OCI-LY3 (cell line): ENCODE measurements around the gene RNF141.

Experiments
- H2AFZ ChIP-seq: fragments of 200-600, 300-600 bp; shearing (Covaris generic); 2 replicates; pipeline ENCODE4 v1.6.0; 2014; ENCODE audit warnings: antibody characterized with exemption, low read depth, low read length
- H3K27ac ChIP-seq: fragments of 200-600, 300-600 bp; sonication (generic); 2 replicates; pipeline ENCODE4 v1.5.1; 2014; ENCODE audit warnings: mild to moderate bottlenecking, low read length, moderate library complexity, mixed read lengths
- H3K27me3 ChIP-seq: fragments of 200-600, 300-600 bp; sonication (generic); 2 replicates; pipeline ENCODE4 v1.6.1; 2014; ENCODE audit warnings: low read depth, low read length, mixed read lengths
- H3K36me3 ChIP-seq: fragments of 200-600, 300-600 bp; sonication (generic); replicated peaks from 2 replicates; pipeline ENCODE3; 2014; ENCODE audit warnings: low read depth, low read length, mixed read lengths
- H3K4me1 ChIP-seq: fragments of 300-600, 200-600 bp; sonication (generic); 2 replicates; pipeline ENCODE4 v1.6.1; 2014; ENCODE audit warnings: low read length, mixed read lengths
- H3K4me2 ChIP-seq: fragments of 200-600, 300-600 bp; sonication (generic); 2 replicates; pipeline ENCODE4 v1.6.1; 2014; ENCODE audit warnings: low read length, mixed read lengths
- H3K4me3 ChIP-seq: fragments of 300-600, 200-600 bp; sonication (generic); 2 replicates; pipeline ENCODE4 v1.5.1; 2014; ENCODE audit warnings: antibody characterized with exemption, mild to moderate bottlenecking, low read length, moderate library complexity
- H3K79me2 ChIP-seq: fragments of 300-600, 200-600 bp; shearing (Covaris generic); 2 replicates; pipeline ENCODE4 v1.6.1; 2014; ENCODE audit warnings: mild to moderate bottlenecking, low read length, mixed read lengths
- H3K9ac ChIP-seq: fragments of 300-600, 200-600 bp; shearing (Covaris generic); 2 replicates; pipeline ENCODE4 v1.6.0; 2014; ENCODE audit warnings: mild to moderate bottlenecking, low read length, moderate library complexity
- H3K9me3 ChIP-seq: fragments of 200-600, 300-600 bp; shearing (Covaris generic); 2 replicates; pipeline ENCODE4 v1.6.1; 2014; ENCODE audit warnings: low read length, mixed read lengths; ENCODE audit not compliant: insufficient read depth
- H4K20me1 ChIP-seq: fragments of 200-600, 300-600 bp; sonication (generic); 2 replicates; pipeline ENCODE4 v1.6.1; 2016; ENCODE audit warnings: low read length, mixed read lengths; ENCODE audit not compliant: insufficient read depth
- EZH2phosphoT487 ChIP-seq: fragments of 200-600 bp; shearing (Covaris generic); IDR thresholded peaks from 2 replicates; pipeline ENCODE4 v1.6.1; 2018; ENCODE audit warnings: antibody characterized with exemption, mixed run types, low read depth
- TF ChIP-seq, protein P1 (sequence below): fragments of 200-600, 300-600 bp; sonication (generic); IDR thresholded peaks from 2 replicates; pipeline ENCODE4 v1.5.1; 2014; ENCODE audit warnings: antibody characterized with exemption, low read length, low read depth

The RNF141 gene

DNA sequence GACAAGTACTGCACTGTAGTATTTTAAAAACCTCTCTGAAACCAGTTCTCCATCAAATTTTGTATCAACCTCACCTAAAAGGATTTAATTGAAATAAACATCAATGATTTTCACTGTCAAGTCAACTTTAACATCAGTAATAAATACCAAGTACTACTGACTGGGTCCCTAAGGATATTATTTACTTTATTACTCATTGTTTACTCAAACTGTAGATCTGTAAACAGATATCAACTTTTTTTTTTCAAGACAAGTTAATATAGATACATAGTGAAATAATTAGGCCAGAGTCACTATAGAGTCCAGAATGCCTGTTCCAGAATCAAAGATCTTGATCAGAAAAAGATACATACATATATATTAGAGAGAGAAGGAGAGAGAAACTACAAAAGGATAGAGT lies 1.6 kb downstream of the RNF141 start:
- Histone ChIP-seq H3K4me2 (no peak overlapping the region), H4K20me1 (no peaks in the 10 kb centered on the region), H3K36me3 (no peaks in the 10 kb centered on the region), H2AFZ (no peak overlapping the region), H3K4me1 (peaks cover 10% of the 10 kb centered on the region), H3K27me3 (no peaks in the 10 kb centered on the region), H3K4me3 (no peak overlapping the region), H3K27ac (no peak overlapping the region), H3K9ac (no peak overlapping the region), H3K79me2 (peaks cover 9% of the 10 kb centered on the region), H3K9me3 (no peaks in the 10 kb centered on the region)
- no peak for TF ChIP-seq EZH2phosphoT487
- TF ChIP-seq, protein P1, sequence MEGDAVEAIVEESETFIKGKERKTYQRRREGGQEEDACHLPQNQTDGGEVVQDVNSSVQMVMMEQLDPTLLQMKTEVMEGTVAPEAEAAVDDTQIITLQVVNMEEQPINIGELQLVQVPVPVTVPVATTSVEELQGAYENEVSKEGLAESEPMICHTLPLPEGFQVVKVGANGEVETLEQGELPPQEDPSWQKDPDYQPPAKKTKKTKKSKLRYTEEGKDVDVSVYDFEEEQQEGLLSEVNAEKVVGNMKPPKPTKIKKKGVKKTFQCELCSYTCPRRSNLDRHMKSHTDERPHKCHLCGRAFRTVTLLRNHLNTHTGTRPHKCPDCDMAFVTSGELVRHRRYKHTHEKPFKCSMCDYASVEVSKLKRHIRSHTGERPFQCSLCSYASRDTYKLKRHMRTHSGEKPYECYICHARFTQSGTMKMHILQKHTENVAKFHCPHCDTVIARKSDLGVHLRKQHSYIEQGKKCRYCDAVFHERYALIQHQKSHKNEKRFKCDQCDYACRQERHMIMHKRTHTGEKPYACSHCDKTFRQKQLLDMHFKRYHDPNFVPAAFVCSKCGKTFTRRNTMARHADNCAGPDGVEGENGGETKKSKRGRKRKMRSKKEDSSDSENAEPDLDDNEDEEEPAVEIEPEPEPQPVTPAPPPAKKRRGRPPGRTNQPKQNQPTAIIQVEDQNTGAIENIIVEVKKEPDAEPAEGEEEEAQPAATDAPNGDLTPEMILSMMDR: no peak

DNA sequence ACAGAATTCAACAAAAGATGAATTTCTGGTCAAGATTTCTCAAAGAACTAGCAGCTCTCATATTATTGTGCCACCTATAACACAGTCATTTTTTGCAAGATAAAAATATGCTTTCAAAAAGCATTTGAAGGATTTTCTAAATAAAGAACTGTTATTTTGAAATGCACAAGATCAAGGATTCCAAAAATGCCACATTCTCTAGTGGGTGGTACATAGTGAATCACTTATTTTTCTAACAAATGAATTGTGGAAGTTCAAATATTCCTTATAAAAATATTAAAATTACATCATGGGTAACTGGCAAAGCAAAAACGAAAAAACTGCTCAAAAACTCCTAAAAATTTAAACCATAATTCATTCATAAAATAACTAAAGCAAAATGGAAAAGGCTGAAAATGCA lies 2.1 kb downstream of the RNF141 start:
- H3K4me2 ChIP-seq: no peak overlapping the region
- no peak for TF ChIP-seq EZH2phosphoT487
- TF ChIP-seq, protein P1: no peak
- H3K4me1 ChIP-seq: peaks cover 10% of the 10 kb centered on the region
- no peaks in the 10 kb centered on the region for H4K20me1 ChIP-seq
- H3K27ac ChIP-seq: no peak overlapping the region
- no peak overlapping the region for H3K4me3 ChIP-seq
- H3K36me3 ChIP-seq: no peaks in the 10 kb centered on the region
- no peaks in the 10 kb centered on the region for H3K9me3 ChIP-seq
- H3K79me2 ChIP-seq: peaks cover 9% of the 10 kb centered on the region
- no peak overlapping the region for H3K9ac ChIP-seq
- no peak overlapping the region for H2AFZ ChIP-seq
- no peaks in the 10 kb centered on the region for H3K27me3 ChIP-seq

DNA sequence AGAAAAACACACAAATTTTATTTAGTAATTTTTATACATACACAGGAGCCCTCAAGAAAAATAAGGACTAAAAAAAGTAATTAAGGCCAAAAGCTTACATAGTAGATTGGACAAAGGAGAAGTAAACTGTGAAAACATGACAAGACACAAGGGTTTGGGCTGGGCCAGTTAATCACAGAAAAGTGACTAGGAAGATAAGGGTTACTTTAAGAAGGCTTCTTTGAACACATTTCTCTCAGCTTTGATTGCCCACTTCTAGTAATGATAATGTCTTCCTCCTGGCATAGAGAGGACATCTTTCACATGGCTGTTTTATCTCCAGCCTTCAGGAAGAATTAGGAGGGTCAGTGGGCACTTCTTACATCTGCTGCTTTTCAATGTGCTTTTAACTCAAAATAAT lies 3.4 kb downstream of the RNF141 start:
- TF ChIP-seq EZH2phosphoT487: no peak
- Histone ChIP-seq H3K27me3 (no peaks in the 10 kb centered on the region), H2AFZ (no peak overlapping the region), H3K79me2 (peaks cover 9% of the 10 kb centered on the region), H3K4me1 (peaks cover 10% of the 10 kb centered on the region), H3K9me3 (no peaks in the 10 kb centered on the region), H3K36me3 (peaks cover 4% of the 10 kb centered on the region), H3K4me2 (no peak overlapping the region), H3K4me3 (no peak overlapping the region), H3K9ac (no peak overlapping the region), H4K20me1 (no peaks in the 10 kb centered on the region), H3K27ac (no peak overlapping the region)

DNA sequence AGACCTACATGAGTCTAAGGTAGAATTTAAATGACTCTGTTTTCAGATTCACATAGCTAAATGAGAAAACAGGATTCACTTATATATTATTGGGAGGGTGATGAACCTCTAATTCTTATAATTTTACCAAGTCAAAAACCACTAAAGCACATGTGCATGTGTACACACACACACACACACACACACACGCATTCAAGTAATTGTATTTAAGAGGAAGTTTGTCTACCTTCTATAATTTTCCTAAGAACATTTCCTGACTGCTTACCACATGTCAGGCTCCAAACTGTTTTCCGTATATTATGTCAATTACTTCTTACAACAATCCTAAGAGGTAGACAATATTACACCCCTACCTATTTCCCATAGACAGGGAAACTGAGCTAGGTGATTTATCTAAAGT lies 6.7 kb downstream of the RNF141 start:
- Histone ChIP-seq H3K36me3 (peaks cover 12% of the 10 kb centered on the region), H4K20me1 (no peaks in the 10 kb centered on the region), H3K4me3 (no peak overlapping the region), H3K4me2 (no peak overlapping the region), H3K27ac (no peak overlapping the region), H3K9ac (no peak overlapping the region), H3K9me3 (no peaks in the 10 kb centered on the region), H3K79me2 (no peaks in the 10 kb centered on the region), H3K27me3 (no peaks in the 10 kb centered on the region), H3K4me1 (no peaks in the 10 kb centered on the region), H2AFZ (no peak overlapping the region)
- no peak for TF ChIP-seq EZH2phosphoT487
- TF ChIP-seq, protein P1: no peak

DNA sequence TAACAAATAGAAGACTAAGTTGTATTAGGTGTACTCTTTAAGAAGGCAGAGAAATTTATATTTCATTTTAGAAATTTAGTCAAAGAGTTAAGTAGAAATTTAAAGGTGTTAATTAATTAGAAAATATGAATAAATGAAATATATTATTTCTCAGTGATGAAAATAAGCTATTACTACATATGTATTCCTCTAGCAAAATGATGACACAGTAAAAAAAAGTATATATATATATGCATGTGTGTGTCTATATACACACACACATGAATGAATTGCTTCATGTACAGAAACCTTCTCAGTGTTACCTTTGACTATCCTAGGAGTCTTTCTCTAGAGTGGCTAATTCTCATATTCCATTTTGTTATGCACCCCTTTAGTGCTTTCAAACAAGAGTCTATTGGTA lies 7.7 kb downstream of the RNF141 start:
- no peak overlapping the region for H3K4me3 ChIP-seq

More for the DNA sequence above, 7.7 kb downstream of the RNF141 start:
- no peak overlapping the region for H3K9ac ChIP-seq
- no peak overlapping the region for H3K4me2 ChIP-seq
- H2AFZ ChIP-seq: no peak overlapping the region
- peaks cover 20% of the 10 kb centered on the region for H3K36me3 ChIP-seq
- no peaks in the 10 kb centered on the region for H3K9me3 ChIP-seq
- no peaks in the 10 kb centered on the region for H3K27me3 ChIP-seq
- no peaks in the 10 kb centered on the region for H3K79me2 ChIP-seq
- TF ChIP-seq EZH2phosphoT487: no peak
- TF ChIP-seq, protein P1: no peak
- H4K20me1 ChIP-seq: no peaks in the 10 kb centered on the region
- H3K4me1 ChIP-seq: no peaks in the 10 kb centered on the region
- H3K27ac ChIP-seq: no peak overlapping the region
